GM19351 (cell line): ENCODE measurements around the gene SLITRK4.

Experiments
- ATAC-seq: cut with Tn5 transposase; IDR thresholded peaks from one replicate; pipeline ENCODE4 v1.9.1; 2021; ENCODE audit warnings: mild to moderate bottlenecking, moderate library complexity; ENCODE audit not compliant: unreplicated experiment

The SLITRK4 gene

GRCh38 chrX:143635915-143636314 is at the start of gene SLITRK4:
Gene SLITRK4 (minus strand): TSS chrX:143636101. CDS start chrX:143631108, 4,993 bp downstream.
- no peak for ATAC-seq

- no peak for ATAC-seq
These were observed 47.6 kb upstream of the SLITRK4 start for GRCh38 chrX:143683486-143683885.

GRCh38 chrX:143674926-143675325 is 39.0 kb upstream of the SLITRK4 start:
- ATAC-seq: no peak

GRCh38 chrX:143669395-143669794 is 33.5 kb upstream of the SLITRK4 start:
- ATAC-seq: no peak

- peak; percentile 80 for ATAC-seq
These were observed 28.4 kb upstream of the SLITRK4 start for GRCh38 chrX:143664302-143664701.

- no peak for ATAC-seq
These were observed 27.9 kb upstream of the SLITRK4 start for GRCh38 chrX:143663755-143664154.

GRCh38 chrX:143661286-143661685 is 25.4 kb upstream of the SLITRK4 start:
- no peak for ATAC-seq

- ATAC-seq: peak; percentile 84
These were observed 12.8 kb upstream of the SLITRK4 start for GRCh38 chrX:143648705-143649104.

GRCh38 chrX:143642426-143642825 is 6.5 kb upstream of the SLITRK4 start:
- no peak for ATAC-seq

GRCh38 chrX:143636831-143637230 is 930 bp upstream of the SLITRK4 start:
- no peak for ATAC-seq

- no peak for ATAC-seq
These were observed 1.0 kb downstream of the SLITRK4 start for GRCh38 chrX:143634663-143635455.

- no peak for ATAC-seq
These were observed 1.6 kb downstream of the SLITRK4 start for GRCh38 chrX:143634309-143634662.

GRCh38 chrX:143633461-143634308 is 2.2 kb downstream of the SLITRK4 start:
- ATAC-seq: no peak

- no peak for ATAC-seq
These were observed 3.1 kb downstream of the SLITRK4 start for GRCh38 chrX:143632625-143633410.

- no peak for ATAC-seq
These were observed 12.2 kb downstream of the SLITRK4 start for GRCh38 chrX:143623657-143624056.

- ATAC-seq: no peak
These were observed 14.6 kb downstream of the SLITRK4 start for GRCh38 chrX:143621276-143621675.

GRCh38 chrX:143615851-143616250 is 20.1 kb downstream of the SLITRK4 start:
- ATAC-seq: no peak

- no peak for ATAC-seq
These were observed 34.1 kb downstream of the SLITRK4 start for GRCh38 chrX:143601809-143602208.

- ATAC-seq: no peak
These were observed 54.7 kb downstream of the SLITRK4 start for GRCh38 chrX:143581240-143581639.

GRCh38 chrX:143580266-143580665 is 55.6 kb downstream of the SLITRK4 start:
- no peak for ATAC-seq
